Activated CD4-positive, alpha-beta T cell treated with anti-CD3 and anti-CD28 coated beads for 48 hours (primary cell): ENCODE data around the gene TENM4.

Experiments
- DNase-seq: peaks from one replicate; pipeline ENCODE4 v3.0.0-alpha.2; 2020

The TENM4 gene

DNA sequence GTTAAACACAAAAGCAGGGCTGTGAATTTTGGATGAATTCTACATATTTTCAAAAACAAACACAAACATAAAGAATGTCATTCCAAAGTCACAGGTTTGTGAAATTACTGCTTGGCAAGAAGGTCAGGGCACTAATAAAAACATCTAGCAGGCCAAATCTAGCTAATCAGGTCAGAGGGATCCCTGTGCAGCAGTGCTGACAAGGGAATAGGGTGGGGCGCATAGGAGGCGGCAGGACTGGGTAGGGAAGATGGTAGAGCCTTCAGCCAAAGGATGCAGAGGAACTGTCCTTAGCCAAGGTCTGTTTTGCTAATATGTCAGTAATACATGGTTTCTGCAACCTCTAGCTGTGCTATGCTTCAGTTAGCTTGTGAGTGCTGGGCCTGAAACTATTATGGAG lies 396.6 kb downstream of the TENM4 start:
- DNase-seq = no peak

DNA sequence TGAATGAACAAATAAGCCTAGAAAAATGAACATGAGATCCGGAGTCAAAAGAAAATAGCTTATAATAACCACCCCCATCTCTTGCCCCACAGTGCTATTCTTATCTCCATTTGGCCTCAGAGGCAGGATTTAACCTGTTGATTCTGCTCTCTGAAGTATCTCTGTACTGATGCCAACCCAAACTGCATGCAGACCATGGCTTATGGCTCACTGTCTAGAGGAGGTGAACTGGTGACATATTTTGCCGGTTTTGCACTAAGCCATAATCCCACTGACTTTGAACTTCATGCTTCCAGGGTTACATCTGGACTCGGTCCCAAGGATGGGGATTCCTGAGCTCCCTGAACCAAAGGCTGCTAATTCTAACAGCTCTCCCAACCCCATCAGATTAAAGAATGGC lies 397.1 kb downstream of the TENM4 start:
- DNase-seq = no peak

GRCh38 chr11:79042824-79043223 lies 398.0 kb downstream of the TENM4 start:
- no peak for DNase-seq

- DNase-seq = no peak
Observed at GRCh38 chr11:79040348-79040747, 400.5 kb downstream of the TENM4 start.

DNA sequence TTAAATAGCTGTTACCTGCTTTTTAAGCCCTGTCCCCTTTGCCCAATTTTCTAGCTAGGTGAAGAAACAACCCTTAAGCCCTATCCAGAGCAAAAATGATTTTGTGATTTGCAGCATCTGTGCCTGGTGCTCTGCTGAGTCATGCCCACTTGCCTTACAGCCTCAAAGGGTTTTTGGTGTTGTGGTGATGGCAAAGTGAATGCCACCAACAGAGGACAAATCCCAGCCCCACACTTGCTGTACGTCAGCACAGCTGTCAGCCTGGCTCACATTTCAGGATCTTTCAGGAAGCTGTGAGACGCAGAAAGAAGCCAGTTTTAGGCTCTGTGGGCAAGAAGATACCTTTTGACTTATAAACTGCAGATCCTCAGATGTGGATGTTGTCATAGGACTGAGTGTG lies 401.7 kb downstream of the TENM4 start:
- no peak for DNase-seq

DNA sequence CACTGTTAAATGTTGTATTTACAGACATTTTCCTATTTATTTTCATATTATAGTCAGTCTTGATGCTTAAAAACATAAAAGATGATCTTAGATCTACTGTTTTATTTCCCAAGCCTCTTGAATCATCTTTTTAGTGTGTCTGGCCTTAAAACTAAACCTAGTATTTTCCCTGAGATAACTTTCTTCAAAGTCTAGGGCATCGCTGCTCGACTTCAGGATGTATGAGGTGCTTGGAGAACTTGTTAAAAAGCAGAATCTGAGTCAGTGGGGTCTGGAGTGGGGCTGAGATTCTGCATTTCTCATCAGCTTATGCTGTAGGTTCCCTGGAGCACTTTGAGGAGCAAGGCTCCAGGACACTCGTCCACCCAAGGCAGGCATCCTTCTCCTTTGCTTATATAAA lies 404.9 kb downstream of the TENM4 start:
- no peak for DNase-seq

GRCh38 chr11:79033833-79034232 lies 407.0 kb downstream of the TENM4 start:
- DNase-seq = no peak

- DNase-seq = no peak
Observed at GRCh38 chr11:79030448-79030847, 410.4 kb downstream of the TENM4 start.

DNA sequence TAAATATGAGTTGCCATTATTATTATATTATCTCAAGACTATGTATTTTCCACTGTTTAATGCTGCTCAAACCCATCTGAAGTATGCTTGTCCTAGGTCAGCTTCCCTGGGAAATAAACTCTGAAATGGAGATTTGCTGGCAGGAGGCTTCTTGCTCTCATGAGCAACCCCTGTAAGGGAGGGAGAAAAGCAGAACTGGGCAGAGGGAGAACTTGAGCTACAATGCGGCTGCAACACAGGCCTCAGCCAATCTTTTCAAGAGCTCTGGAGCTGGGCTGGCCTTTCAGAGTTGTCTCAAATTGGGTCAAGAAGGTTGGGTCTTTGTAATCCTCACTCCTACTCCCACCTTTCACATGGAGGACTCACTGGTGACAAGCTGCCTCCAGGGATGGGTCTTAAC lies 412.6 kb downstream of the TENM4 start:
- no peak for DNase-seq

- no peak for DNase-seq
Observed at GRCh38 chr11:79026803-79027445, 413.9 kb downstream of the TENM4 start.

DNA sequence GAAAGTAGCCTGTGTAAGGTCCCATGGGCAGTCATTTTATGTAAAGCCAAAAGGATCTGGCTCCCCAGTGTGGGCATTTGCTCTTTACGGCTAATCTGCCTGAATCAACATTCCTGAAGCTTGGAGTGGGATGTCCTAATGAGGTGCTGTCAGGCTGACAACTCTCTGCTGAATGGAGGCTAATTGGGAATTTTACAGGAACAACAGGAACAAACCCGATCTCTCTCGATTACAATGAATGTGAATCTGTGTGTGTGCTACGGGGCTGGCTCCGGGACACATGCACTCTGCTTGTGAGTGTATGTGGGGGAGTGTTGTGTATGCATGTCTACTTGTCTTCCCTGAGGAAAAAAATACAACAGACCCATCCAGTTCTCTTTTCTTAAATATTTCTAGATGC lies 415.2 kb downstream of the TENM4 start:
- DNase-seq = no peak

DNA sequence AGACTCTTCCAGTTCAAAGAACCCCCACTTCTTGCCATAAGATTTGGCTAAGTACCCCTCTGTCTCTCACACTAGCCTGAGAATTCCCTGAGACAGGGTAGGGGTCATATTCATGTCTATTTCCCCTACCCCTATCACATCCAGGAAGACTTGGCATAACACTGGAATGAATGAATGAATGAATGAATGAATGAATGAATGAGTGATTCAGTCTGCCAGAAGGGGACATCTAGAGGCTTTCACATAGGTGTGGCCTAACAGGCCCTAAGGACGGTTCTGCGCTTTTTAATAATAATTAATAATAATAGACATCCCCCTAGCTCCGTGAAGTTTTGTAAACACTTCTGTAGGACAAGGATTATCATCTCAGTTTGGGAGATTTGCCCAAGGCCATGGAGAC lies 415.7 kb downstream of the TENM4 start:
- DNase-seq = no peak

GRCh38 chr11:79022265-79022664 lies 418.6 kb downstream of the TENM4 start:
- DNase-seq = no peak

DNA sequence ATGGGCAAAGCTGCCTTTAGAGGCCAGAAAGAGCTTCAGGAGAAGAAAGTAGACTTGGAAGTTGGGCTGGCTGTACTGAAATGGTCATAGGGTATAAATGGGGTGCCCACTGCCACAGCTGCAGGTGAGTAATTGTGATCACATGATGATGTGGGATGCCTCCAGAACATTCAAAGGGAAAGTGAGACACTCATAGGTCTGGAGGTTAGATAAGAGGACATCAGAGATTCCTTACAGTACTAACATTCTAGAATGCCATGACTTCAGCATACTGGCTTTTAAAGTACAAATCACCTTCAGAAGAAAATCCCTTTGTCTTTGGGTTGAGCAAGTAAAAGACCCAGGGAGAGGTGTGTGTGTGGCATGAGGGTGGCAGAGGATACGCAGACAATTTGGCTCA lies 419.2 kb downstream of the TENM4 start:
- DNase-seq = no peak

- no peak for DNase-seq
Observed at GRCh38 chr11:79019975-79020374, 420.9 kb downstream of the TENM4 start.

DNA sequence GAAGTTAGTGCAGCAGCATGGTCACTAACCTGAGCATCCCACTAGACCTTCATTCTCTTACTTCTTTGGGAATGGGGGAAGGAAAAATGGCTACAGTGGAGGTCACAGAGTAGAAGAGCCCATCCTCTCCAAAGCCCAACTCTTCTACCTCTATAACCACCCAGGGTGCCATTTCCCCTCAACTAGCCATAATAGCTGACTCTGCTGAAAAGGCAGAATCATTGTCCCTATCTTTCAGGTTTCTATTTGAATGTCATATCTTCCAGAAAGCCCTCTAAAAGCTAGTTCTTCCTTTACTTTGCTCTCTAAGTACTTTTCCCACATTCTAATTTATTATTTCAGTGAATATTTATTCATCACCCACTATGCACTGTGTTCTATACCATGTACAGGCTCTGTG lies 421.6 kb downstream of the TENM4 start:
- DNase-seq = no peak

GRCh38 chr11:79018371-79018849 lies 422.4 kb downstream of the TENM4 start:
- DNase-seq = peak; percentile 2

DNA sequence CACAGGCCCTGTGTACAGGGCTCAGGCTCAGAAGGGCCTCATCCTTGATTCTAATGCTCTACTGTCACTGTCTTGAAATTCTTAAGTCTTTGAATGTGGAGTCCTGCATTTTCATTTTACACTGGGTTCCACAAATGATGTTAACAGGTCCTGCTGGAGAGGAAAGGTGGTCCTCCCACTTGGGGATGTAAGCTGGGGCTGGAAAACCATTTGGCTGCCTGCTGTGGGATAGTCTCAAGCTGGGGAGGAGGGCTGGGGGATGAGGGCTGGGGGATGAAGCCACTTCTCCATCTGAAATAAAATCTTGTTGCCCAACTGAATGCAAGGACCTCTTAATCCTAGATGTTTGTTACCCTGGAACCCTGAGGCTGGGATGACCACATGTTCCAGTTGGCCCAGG lies 423.0 kb downstream of the TENM4 start:
- DNase-seq = no peak

GRCh38 chr11:79013509-79013908 lies 427.3 kb downstream of the TENM4 start:
- DNase-seq = no peak

DNA sequence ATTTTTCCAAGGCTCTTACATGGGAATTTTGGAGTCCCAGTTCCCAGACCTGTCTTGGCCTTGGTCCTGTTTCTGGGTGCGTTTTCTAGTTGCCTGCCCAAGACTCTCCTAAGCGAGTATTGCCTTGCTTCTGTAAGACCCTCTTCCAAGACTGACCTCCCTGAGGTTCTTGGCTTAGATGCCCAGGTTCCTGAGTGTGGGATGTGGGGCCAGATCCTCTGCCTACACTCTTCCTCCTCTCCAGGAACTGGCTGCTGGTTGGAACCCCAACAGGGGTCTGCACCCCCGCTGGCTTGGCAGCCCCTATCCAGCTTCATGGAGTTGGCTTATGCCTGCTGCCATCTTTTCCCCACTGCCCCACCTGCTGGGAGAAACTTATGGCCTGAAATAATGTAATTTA lies 429.5 kb downstream of the TENM4 start:
- DNase-seq = no peak

GRCh38 chr11:79007771-79008402 lies 432.9 kb downstream of the TENM4 start:
- no peak for DNase-seq

DNA sequence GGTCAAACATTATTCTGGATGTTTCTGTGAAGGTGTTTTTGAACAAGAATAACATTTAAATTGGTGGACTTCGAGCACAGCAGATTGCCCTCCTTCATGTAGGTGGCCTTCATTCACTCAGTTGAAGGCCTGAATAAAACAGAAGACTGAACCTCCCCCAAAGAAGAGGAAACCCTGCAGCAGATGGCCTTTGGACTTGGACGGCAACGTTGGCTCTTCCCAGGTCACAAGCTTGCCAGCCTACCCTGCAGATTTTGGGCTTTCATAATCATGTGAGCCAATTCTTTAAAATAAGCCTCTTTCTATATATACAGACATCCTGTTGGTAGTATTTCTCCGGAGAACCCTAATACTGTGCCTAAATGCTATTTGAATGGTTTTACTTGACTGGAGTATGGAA lies 434.0 kb downstream of the TENM4 start:
- no peak for DNase-seq

GRCh38 chr11:78996007-78996406 lies 444.8 kb downstream of the TENM4 start:
- no peak for DNase-seq

- DNase-seq = no peak
Observed at GRCh38 chr11:78995171-78995570, 445.7 kb downstream of the TENM4 start.

- DNase-seq = no peak
Observed at GRCh38 chr11:78993802-78994430, 446.9 kb downstream of the TENM4 start.
